Activated B cell treated with CpG ODN at 0.5 μM for 24 hours (primary cell): ENCODE results near the gene GSPT1. TPM values are rescaled to one million over a fixed set of nuclear protein-coding genes. Genes with fewer than 3 reads are reported as not detected.

Source experiments
- ATAC-seq: fragments of 200-7000 bp; cut with Tn5 transposase; one replicate; pipeline ENCODE4 v1.10.0; 2021; ENCODE audit warnings: low read depth, mild to moderate bottlenecking, moderate library complexity
- CTCF ChIA-PET: fragments of 350-600 bp; sonication (Branson Sonifier 250); formaldehyde crosslinking; loops from one replicate; lab custom pipeline; 2021; ENCODE audit warnings: antibody characterized with exemption; lab: Charles Lee
- POLR2A ChIA-PET: fragments of 350-600 bp; sonication (Branson Sonifier 250); formaldehyde crosslinking; loops from one replicate; lab custom pipeline; 2021; ENCODE audit warnings: antibody characterized with exemption; lab: Charles Lee
- DNase-seq: peaks from one replicate; pipeline ENCODE4 v3.0.0; 2022
- H3K27ac Mint-ChIP-seq: one replicate; pipeline ENCODE4 v1.8.0; 2020; ENCODE audit warnings: mixed read lengths
- H3K27me3 Mint-ChIP-seq: one replicate; pipeline ENCODE4 v1.8.0; 2021; ENCODE audit warnings: mixed read lengths
- H3K36me3 Mint-ChIP-seq: one replicate; pipeline ENCODE4 v1.8.0; 2021; ENCODE audit warnings: low read depth, mixed read lengths
- H3K4me1 Mint-ChIP-seq: one replicate; pipeline ENCODE4 v1.8.0; 2021; ENCODE audit warnings: mixed read lengths
- H3K4me3 Mint-ChIP-seq: one replicate; pipeline ENCODE4 v1.8.0; 2020; ENCODE audit warnings: mild to moderate bottlenecking, mixed read lengths
- H3K9me3 Mint-ChIP-seq: one replicate; pipeline ENCODE4 v1.8.0; 2020; ENCODE audit warnings: mixed read lengths
- CTCF ChIP-seq: fragments of 200-600 bp; IDR thresholded peaks from one replicate; pipeline ENCODE4 v1.8.0; 2022; ENCODE audit warnings: antibody characterized with exemption, mild to moderate bottlenecking
- intact Hi-C: fragments of 100-400 bp; cut with micrococcal nuclease; formaldehyde crosslinking; loops from one replicate; pipeline ENCODE4 v1.15.1; 2024
- total RNA-seq: library from RNA; stranded (reverse); gene quantifications from 2 replicates; pipeline ENCODE4 v1.2.3, GENCODE V29; 2022

Gene GSPT1
- total RNA-seq, 1 donor from 2014 or later, result 101 TPM

GRCh38 chr16:11909653-11910545 is 5.9 kb downstream of the GSPT1 start:
- H3K4me1 Mint-ChIP-seq, result peaks cover 67% of the 10 kb centered on the region
- TF ChIP-seq CTCF, result no peak
- POLR2A ChIA-PET, result no interaction called here
- intact Hi-C loops, result loop anchor here (1.0 kb wide), 1 partner anchor 9 kb away; no protein-coding TSS in a partner anchor
- CTCF ChIA-PET, result no interaction called here
- ATAC-seq (no peak), DNase-seq (no peak)
- H3K4me3 Mint-ChIP-seq, result peak overlapping the region; percentile 42
- no peaks in the 10 kb centered on the region for H3K27me3 Mint-ChIP-seq
- no peaks in the 10 kb centered on the region for H3K9me3 Mint-ChIP-seq
- peak overlapping the region; percentile 19 for H3K27ac Mint-ChIP-seq
- H3K36me3 Mint-ChIP-seq, result peaks cover 35% of the 10 kb centered on the region

GRCh38 chr16:11907160-11907970 is 8.4 kb downstream of the GSPT1 start:
- H3K27ac Mint-ChIP-seq, result no peak overlapping the region
- peaks cover 35% of the 10 kb centered on the region for H3K36me3 Mint-ChIP-seq
- no peaks in the 10 kb centered on the region for H3K9me3 Mint-ChIP-seq
- DNase-seq, result no peak
- no peak for ATAC-seq
- peaks cover 51% of the 10 kb centered on the region for H3K4me1 Mint-ChIP-seq
- ChIA-PET POLR2A (no interaction called here), CTCF (no interaction called here)
- H3K27me3 Mint-ChIP-seq, result no peaks in the 10 kb centered on the region
- intact Hi-C loops, result no loop called here
- no peak overlapping the region for H3K4me3 Mint-ChIP-seq
- no peak for TF ChIP-seq CTCF

GRCh38 chr16:11903906-11904305 is 11.8 kb downstream of the GSPT1 start:
- peaks cover 42% of the 10 kb centered on the region for H3K4me1 Mint-ChIP-seq
- intact Hi-C loops, result no loop called here
- ChIA-PET CTCF (no interaction called here), POLR2A (no interaction called here)
- no peak overlapping the region for H3K27ac Mint-ChIP-seq
- DNase-seq, result no peak
- TF ChIP-seq CTCF, result no peak
- no peak overlapping the region for H3K4me3 Mint-ChIP-seq
- H3K9me3 Mint-ChIP-seq, result no peaks in the 10 kb centered on the region
- H3K36me3 Mint-ChIP-seq, result peaks cover 47% of the 10 kb centered on the region
- no peak for ATAC-seq
- H3K27me3 Mint-ChIP-seq, result no peaks in the 10 kb centered on the region

- peaks cover 48% of the 10 kb centered on the region for H3K36me3 Mint-ChIP-seq
- DNase-seq (no peak), ATAC-seq (peak; percentile 10)
- no peak overlapping the region for H3K27ac Mint-ChIP-seq
- H3K4me3 Mint-ChIP-seq, result no peak overlapping the region
- no peaks in the 10 kb centered on the region for H3K9me3 Mint-ChIP-seq
- TF ChIP-seq CTCF, result no peak
- intact Hi-C loops, result loop anchor here (1.0 kb wide), 1 partner anchor 8 kb away; no protein-coding TSS in a partner anchor
- POLR2A ChIA-PET, result interaction anchor here (0.6 kb wide), 1 partner anchor 135 kb away, joined by 9 read pairs; no protein-coding TSS in a partner anchor
- peaks cover 27% of the 10 kb centered on the region for H3K4me1 Mint-ChIP-seq
- CTCF ChIA-PET, result interaction anchor here (1.2 kb wide), 1 partner anchor 28 kb away, joined by 3 read pairs; no protein-coding TSS in a partner anchor
- no peaks in the 10 kb centered on the region for H3K27me3 Mint-ChIP-seq
Observed at GRCh38 chr16:11901091-11901490, 14.7 kb downstream of the GSPT1 start.
